ENCODE measurements around the gene SHOC1. TPM values are rescaled to one million over a fixed set of nuclear protein-coding genes. Genes with fewer than 3 reads are reported as not detected.

SHOC1 gene
- under 0.01 TPM in 2 replicates for total RNA-seq

GRCh38 chr9:111794835-111795556 is at the start of gene SHOC1:
SHOC1 (minus strand) TSS chr9:111794937; CDS start chr9:111791418, 3,519 bp downstream.

Other genes with a start within 250 kb of the SHOC1 start
- 63.8 and 80.9 TPM in 2 replicates for gene PTGR1, start 195.3 kb downstream of the SHOC1 start, total RNA-seq
- gene DNAJC25, start 163.6 kb downstream of the SHOC1 start, total RNA-seq = 11.3 and 13.0 TPM in 2 replicates
- gene GNG10, start 133.3 kb downstream of the SHOC1 start, total RNA-seq = 94.9 and 102 TPM in 2 replicates
- gene UGCG, start 101.9 kb upstream of the SHOC1 start, total RNA-seq = 86.1 and 199 TPM in 2 replicates